GM23338 (cell line): Measurements from ENCODE around the gene USP36. TPM values are rescaled to one million over a fixed set of nuclear protein-coding genes. Genes with fewer than 3 reads are reported as not detected.
"Not testable (repeated sequence)": the region's sequence is repeated elsewhere in the genome, so short reads cannot be mapped to it uniquely, and the experiment has no call there.

Experiments used
- ATAC-seq: fragments of 200-7000 bp; cut with Tn5 transposase; 3 replicates; pipeline ENCODE4 v1.9.1; 2020
- DNase-seq: peaks from one replicate; pipeline ENCODE4 v3.0.0-alpha.2; 2015; ENCODE audit warnings: low spot score
- H2AFZ ChIP-seq: fragments of 200-600 bp; sonication (generic); 2 replicates; pipeline ENCODE4 v1.8.0; 2016; ENCODE audit warnings: antibody characterized with exemption, mild to moderate bottlenecking, moderate library complexity
- H3F3A ChIP-seq: fragments of 200-600 bp; sonication (generic); replicated peaks from 2 replicates; pipeline ENCODE4 v1.8.0; 2017; ENCODE audit warnings: antibody characterized with exemption, mixed run types, low read depth
- H3K27ac ChIP-seq: fragments of 200-600 bp; sonication (generic); 2 replicates; pipeline ENCODE4 v1.6.1; 2016; ENCODE audit warnings: low read depth
- H3K27me3 ChIP-seq: fragments of 200-600 bp; sonication (generic); 2 replicates; pipeline ENCODE4 v1.8.0; 2016; ENCODE audit warnings: mild to moderate bottlenecking, mixed run types, moderate library complexity; ENCODE audit not compliant: insufficient read depth
- H3K36me3 ChIP-seq: fragments of 200-600 bp; sonication (generic); 2 replicates; pipeline ENCODE4 v1.8.0; 2016; ENCODE audit warnings: mild to moderate bottlenecking; ENCODE audit not compliant: insufficient read depth
- H3K4me1 ChIP-seq: fragments of 200-600 bp; sonication (generic); 2 replicates; pipeline ENCODE4 v1.8.0; 2016; ENCODE audit warnings: mild to moderate bottlenecking, moderate library complexity; ENCODE audit not compliant: insufficient read depth
- H3K4me2 ChIP-seq: fragments of 200-600 bp; sonication (generic); 2 replicates; pipeline ENCODE4 v1.7.1; 2017; ENCODE audit warnings: mixed run types
- H3K4me3 ChIP-seq: fragments of 200-600 bp; sonication (generic); 2 replicates; pipeline ENCODE4 v1.6.1; 2016; ENCODE audit warnings: mixed run types
- H3K79me2 ChIP-seq: fragments of 200-600 bp; sonication (generic); replicated peaks from 2 replicates; pipeline ENCODE4 v1.8.0; 2017; ENCODE audit warnings: mild to moderate bottlenecking; ENCODE audit not compliant: insufficient read depth
- H3K9me2 ChIP-seq: fragments of 200-600 bp; sonication (generic); 2 replicates; pipeline ENCODE4 v1.8.0; 2017; ENCODE audit not compliant: insufficient read depth
- H4K20me1 ChIP-seq: fragments of 200-600 bp; sonication (generic); replicated peaks from 2 replicates; pipeline ENCODE4 v1.8.0; 2017; ENCODE audit warnings: mild to moderate bottlenecking; ENCODE audit not compliant: insufficient read depth
- H3K27ac Mint-ChIP-seq: 2 replicates; pipeline ENCODE4 v1.8.0; 2020; ENCODE audit warnings: inconsistent platforms, mild to moderate bottlenecking, moderate library complexity, mixed read lengths
- H3K27me3 Mint-ChIP-seq: 3 replicates; pipeline ENCODE4 v1.8.0; 2022; ENCODE audit warnings: low read depth, mild to moderate bottlenecking, moderate library complexity, mixed read lengths, inconsistent platforms; ENCODE audit not compliant: insufficient read depth, poor library complexity
- H3K36me3 Mint-ChIP-seq: 3 replicates; pipeline ENCODE4 v1.8.0; 2021; ENCODE audit warnings: low read depth, mild to moderate bottlenecking, inconsistent platforms, moderate library complexity, mixed read lengths
- H3K4me1 Mint-ChIP-seq: 3 replicates; pipeline ENCODE4 v1.8.0; 2020; ENCODE audit warnings: mild to moderate bottlenecking, inconsistent platforms, mixed read lengths
- H3K4me3 Mint-ChIP-seq: 3 replicates; pipeline ENCODE4 v1.8.0; 2021; ENCODE audit warnings: moderate library complexity, mild to moderate bottlenecking, inconsistent platforms, mixed read lengths
- H3K9me3 Mint-ChIP-seq: 3 replicates; pipeline ENCODE4 v1.8.0; 2020; ENCODE audit warnings: moderate library complexity, mild to moderate bottlenecking, inconsistent platforms, mixed read lengths
- CTCF ChIP-seq, 2 experiments: fragments of 200-600 bp in 1 of 2; sonication (generic) in 1 of 2; conservative IDR thresholded peaks; 2 replicates each; pipeline versions ENCODE4 v1.5.1 to v1.6.1; 2016 to 2017; ENCODE audit warnings: antibody characterized with exemption in 2 of 2, low read depth in 2 of 2, mild to moderate bottlenecking in 2 of 2, moderate library complexity in 1 of 2
- ETS1 ChIP-seq: IDR thresholded peaks from 2 replicates; pipeline ENCODE4 v1.6.1; 2016; ENCODE audit warnings: antibody characterized with exemption
- EZH2 ChIP-seq: fragments of 200-600 bp; sonication (generic); IDR thresholded peaks from one replicate; pipeline ENCODE4 v1.8.0; 2017; ENCODE audit warnings: antibody characterized with exemption, mild to moderate bottlenecking, low read depth; ENCODE audit not compliant: unreplicated experiment
- EZH2phosphoT487 ChIP-seq: fragments of 200-600 bp; sonication (generic); IDR thresholded peaks from one replicate; pipeline ENCODE4 v1.8.1; 2018; ENCODE audit warnings: antibody characterized with exemption; ENCODE audit not compliant: unreplicated experiment
- REST ChIP-seq: IDR thresholded peaks from one replicate; pipeline ENCODE4 v1.6.1; 2018; ENCODE audit warnings: antibody characterized with exemption; ENCODE audit not compliant: unreplicated experiment
- STAT1 ChIP-seq: IDR thresholded peaks from one replicate; pipeline ENCODE4 v1.6.1; 2016; ENCODE audit warnings: antibody characterized with exemption; ENCODE audit not compliant: unreplicated experiment
- polyA plus RNA-seq: library from polyadenylated mRNA; unstranded; fragments of >200 nt; fragmentation: Nextera tagmentation; extraction: Ambion mirVana; gene quantifications from 2 replicates; pipeline ENCODE4 v1.2.1, GENCODE V29; 2016
- total RNA-seq: library from RNA; depleted of rRNA; stranded (reverse); fragments of >200 nt; shearing (Covaris generic); gene quantifications from 2 replicates; pipeline ENCODE4 v1.2.3, GENCODE V29; 2014

Gene USP36
- total and polyA plus RNA-seq, 2 experiments from 2014 or later: 36.2 to 55.5 TPM

- no peak for TF ChIP-seq REST
- no peak for TF ChIP-seq EZH2
- TF ChIP-seq ETS1: no peak
Measured at GRCh38 chr17:78868391-78868790, 27.8 kb upstream of the USP36 start (continued).

- not testable (repeated sequence) for H3K27ac Mint-ChIP-seq, H3K4me3 Mint-ChIP-seq, H2AFZ ChIP-seq, H3F3A ChIP-seq, H3K9me3 Mint-ChIP-seq, H3K36me3 ChIP-seq, H3K4me1 Mint-ChIP-seq, ATAC-seq, H3K4me1 ChIP-seq, DNase-seq, H3K27me3 Mint-ChIP-seq, H4K20me1 ChIP-seq, H3K27ac ChIP-seq, H3K9me2 ChIP-seq, H3K4me2 ChIP-seq, H3K79me2 ChIP-seq, H3K27me3 ChIP-seq, H3K36me3 Mint-ChIP-seq, H3K4me3 ChIP-seq
Measured at GRCh38 chr17:78867046-78867445, 26.4 kb upstream of the USP36 start.

- Histone ChIP-seq H4K20me1 (no peaks in the 10 kb centered on the region), H3K79me2 (no peaks in the 10 kb centered on the region), H3K27ac (no peak overlapping the region), H3K4me1 (no peaks in the 10 kb centered on the region), H3K27me3 (no peaks in the 10 kb centered on the region), H3K36me3 (no peaks in the 10 kb centered on the region), H3K4me2 (no peak overlapping the region), H3K9me2 (no peaks in the 10 kb centered on the region), H2AFZ (no peak overlapping the region), H3F3A (no peaks in the 10 kb centered on the region; the same call in 1 of the 2 replicates), H3K4me3 (no peak overlapping the region)
- ATAC-seq: peak; percentile 95
- Mint-ChIP-seq H3K36me3 (peaks cover 9% of the 10 kb centered on the region), H3K4me3 (no peak overlapping the region), H3K4me1 (peaks cover 4% of the 10 kb centered on the region; the same call in 2 of the 3 replicates), H3K27ac (no peak overlapping the region), H3K9me3 (no peaks in the 10 kb centered on the region), H3K27me3 (peaks cover 4% of the 10 kb centered on the region)
- TF ChIP-seq EZH2 (no peak), STAT1 (no peak), CTCF (conservative IDR thresholded peaks at IDR 0.05; ENCODE audit: low read depth in 2 of 2) (peak; percentile 89 to 93), EZH2phosphoT487 (no peak)
- DNase-seq: peak; percentile 89
Measured at GRCh38 chr17:78865682-78866390, 25.2 kb upstream of the USP36 start.
